Uterus (tissue), 2 donors: ENCODE data around the gene TEX2.

Source experiments
- CTCF ChIP-seq, 4 experiments: fragments of 200-600 bp in 2 of 4; fragments of 450-650 bp in 2 of 4; sonication (generic) in 2 of 4; IDR thresholded peaks; one replicate each; pipeline ENCODE4 v1.5.1; 2016 to 2019; ENCODE audit warnings: antibody characterized with exemption in 4 of 4, mild to moderate bottlenecking in 2 of 4, moderate library complexity in 1 of 4
- POLR2A ChIP-seq, 2 donors: fragments of 450-650 bp; IDR thresholded peaks; one replicate each; pipeline ENCODE4 v1.6.1; 2016; ENCODE audit warnings: antibody characterized with exemption in 2 of 2, mild to moderate bottlenecking in 1 of 2, moderate library complexity in 1 of 2

- TF ChIP-seq POLR2A (IDR thresholded peaks at IDR 0.05) (no peak), CTCF (IDR thresholded peaks at IDR 0.05) (no peak)
These were observed 53.6 kb downstream of the TEX2 start for GRCh38 chr17:64209356-64209941.
